ENCODE results near the gene NXPE3. TPM values are rescaled to one million over a fixed set of nuclear protein-coding genes. Genes with fewer than 3 reads are reported as not detected.
A peak's percentile ranks its signal among the peaks of the same experiment; 100 is the strongest.

The NXPE3 gene
- total and polyA plus RNA-seq, 2 of the 8 experiments (the other 6 are each of a cell fraction or from before 2014, with no cell fraction given) = 10.9 to 22.7 TPM

DNA sequence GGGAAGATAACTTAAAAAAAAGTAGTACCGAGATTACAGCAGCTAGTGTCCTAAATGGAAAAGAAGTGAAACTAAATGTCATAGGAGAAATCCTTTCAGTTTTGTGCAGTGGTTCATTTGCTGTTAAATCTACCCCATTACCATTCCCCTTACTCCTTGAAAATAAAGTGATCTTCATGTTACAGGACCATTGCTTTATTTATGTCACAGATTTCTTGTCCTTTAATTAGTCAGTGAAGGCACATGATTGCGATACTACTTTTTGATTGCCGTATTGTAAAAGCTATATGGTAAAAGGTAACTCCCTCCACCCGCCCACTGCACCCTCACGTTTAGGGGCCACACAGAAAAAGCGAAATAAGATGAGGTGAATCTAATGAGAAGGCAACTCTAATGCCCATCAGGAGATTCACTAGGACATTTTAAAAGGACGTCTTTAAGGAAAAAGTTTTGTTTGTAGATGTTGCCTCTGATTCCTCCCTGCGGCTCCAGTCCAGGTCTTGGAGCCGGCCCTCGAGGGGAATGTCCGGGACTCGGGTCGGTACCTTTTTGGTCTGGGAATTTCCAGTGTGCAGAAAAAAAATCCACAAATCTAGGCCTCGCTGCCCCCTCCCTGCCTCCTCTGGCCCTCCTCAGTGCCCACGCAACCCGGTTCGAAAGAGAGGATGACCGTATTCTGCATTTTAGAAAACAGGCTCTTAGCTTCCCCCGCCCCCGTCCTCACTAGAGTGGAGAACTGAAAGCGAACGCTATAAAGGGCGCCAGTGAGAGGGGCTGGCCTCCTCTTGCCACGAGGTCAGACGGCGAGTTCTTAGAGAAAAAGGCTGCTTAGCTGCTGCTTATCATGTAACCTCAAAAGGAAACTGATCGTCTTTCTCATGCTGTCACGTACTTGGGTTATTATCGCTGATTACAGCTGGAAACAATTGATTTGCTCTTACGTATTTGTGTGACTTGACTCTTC, 48.5 kb downstream of the NXPE3 start (continued):
- TF ChIP-seq CHD1 (IDR thresholded peaks at IDR 0.05; ENCODE audit: low read depth, low read length) (no peak), SIN3A (conservative IDR thresholded peaks at IDR 0.05 in 1 of 2, IDR thresholded peaks at IDR 0.05 in 1 of 2; ENCODE audit: low read depth in 1 of 2, low read length in 2 of 2) (no peak), KDM4A (IDR thresholded peaks at IDR 0.05; ENCODE audit: low read depth, low read length, severe bottlenecking) (no peak), POLR2AphosphoS5 (IDR thresholded peaks at IDR 0.05; ENCODE audit: low read depth, low read length) (peak; percentile 55; the same call in 1 of the 2 replicates), RNF2 (IDR thresholded peaks at IDR 0.05; ENCODE audit: borderline replicate concordance, low read depth, low read length, missing control alignments, poor library complexity, severe bottlenecking) (no peak), NRF1 (IDR thresholded peaks at IDR 0.05; ENCODE audit: low read depth, low read length) (no peak), SAP30 (IDR thresholded peaks at IDR 0.05; ENCODE audit: insufficient read depth, insufficient replicate concordance, low read length) (no peak)
- TF ChIP-seq, protein P1, sequence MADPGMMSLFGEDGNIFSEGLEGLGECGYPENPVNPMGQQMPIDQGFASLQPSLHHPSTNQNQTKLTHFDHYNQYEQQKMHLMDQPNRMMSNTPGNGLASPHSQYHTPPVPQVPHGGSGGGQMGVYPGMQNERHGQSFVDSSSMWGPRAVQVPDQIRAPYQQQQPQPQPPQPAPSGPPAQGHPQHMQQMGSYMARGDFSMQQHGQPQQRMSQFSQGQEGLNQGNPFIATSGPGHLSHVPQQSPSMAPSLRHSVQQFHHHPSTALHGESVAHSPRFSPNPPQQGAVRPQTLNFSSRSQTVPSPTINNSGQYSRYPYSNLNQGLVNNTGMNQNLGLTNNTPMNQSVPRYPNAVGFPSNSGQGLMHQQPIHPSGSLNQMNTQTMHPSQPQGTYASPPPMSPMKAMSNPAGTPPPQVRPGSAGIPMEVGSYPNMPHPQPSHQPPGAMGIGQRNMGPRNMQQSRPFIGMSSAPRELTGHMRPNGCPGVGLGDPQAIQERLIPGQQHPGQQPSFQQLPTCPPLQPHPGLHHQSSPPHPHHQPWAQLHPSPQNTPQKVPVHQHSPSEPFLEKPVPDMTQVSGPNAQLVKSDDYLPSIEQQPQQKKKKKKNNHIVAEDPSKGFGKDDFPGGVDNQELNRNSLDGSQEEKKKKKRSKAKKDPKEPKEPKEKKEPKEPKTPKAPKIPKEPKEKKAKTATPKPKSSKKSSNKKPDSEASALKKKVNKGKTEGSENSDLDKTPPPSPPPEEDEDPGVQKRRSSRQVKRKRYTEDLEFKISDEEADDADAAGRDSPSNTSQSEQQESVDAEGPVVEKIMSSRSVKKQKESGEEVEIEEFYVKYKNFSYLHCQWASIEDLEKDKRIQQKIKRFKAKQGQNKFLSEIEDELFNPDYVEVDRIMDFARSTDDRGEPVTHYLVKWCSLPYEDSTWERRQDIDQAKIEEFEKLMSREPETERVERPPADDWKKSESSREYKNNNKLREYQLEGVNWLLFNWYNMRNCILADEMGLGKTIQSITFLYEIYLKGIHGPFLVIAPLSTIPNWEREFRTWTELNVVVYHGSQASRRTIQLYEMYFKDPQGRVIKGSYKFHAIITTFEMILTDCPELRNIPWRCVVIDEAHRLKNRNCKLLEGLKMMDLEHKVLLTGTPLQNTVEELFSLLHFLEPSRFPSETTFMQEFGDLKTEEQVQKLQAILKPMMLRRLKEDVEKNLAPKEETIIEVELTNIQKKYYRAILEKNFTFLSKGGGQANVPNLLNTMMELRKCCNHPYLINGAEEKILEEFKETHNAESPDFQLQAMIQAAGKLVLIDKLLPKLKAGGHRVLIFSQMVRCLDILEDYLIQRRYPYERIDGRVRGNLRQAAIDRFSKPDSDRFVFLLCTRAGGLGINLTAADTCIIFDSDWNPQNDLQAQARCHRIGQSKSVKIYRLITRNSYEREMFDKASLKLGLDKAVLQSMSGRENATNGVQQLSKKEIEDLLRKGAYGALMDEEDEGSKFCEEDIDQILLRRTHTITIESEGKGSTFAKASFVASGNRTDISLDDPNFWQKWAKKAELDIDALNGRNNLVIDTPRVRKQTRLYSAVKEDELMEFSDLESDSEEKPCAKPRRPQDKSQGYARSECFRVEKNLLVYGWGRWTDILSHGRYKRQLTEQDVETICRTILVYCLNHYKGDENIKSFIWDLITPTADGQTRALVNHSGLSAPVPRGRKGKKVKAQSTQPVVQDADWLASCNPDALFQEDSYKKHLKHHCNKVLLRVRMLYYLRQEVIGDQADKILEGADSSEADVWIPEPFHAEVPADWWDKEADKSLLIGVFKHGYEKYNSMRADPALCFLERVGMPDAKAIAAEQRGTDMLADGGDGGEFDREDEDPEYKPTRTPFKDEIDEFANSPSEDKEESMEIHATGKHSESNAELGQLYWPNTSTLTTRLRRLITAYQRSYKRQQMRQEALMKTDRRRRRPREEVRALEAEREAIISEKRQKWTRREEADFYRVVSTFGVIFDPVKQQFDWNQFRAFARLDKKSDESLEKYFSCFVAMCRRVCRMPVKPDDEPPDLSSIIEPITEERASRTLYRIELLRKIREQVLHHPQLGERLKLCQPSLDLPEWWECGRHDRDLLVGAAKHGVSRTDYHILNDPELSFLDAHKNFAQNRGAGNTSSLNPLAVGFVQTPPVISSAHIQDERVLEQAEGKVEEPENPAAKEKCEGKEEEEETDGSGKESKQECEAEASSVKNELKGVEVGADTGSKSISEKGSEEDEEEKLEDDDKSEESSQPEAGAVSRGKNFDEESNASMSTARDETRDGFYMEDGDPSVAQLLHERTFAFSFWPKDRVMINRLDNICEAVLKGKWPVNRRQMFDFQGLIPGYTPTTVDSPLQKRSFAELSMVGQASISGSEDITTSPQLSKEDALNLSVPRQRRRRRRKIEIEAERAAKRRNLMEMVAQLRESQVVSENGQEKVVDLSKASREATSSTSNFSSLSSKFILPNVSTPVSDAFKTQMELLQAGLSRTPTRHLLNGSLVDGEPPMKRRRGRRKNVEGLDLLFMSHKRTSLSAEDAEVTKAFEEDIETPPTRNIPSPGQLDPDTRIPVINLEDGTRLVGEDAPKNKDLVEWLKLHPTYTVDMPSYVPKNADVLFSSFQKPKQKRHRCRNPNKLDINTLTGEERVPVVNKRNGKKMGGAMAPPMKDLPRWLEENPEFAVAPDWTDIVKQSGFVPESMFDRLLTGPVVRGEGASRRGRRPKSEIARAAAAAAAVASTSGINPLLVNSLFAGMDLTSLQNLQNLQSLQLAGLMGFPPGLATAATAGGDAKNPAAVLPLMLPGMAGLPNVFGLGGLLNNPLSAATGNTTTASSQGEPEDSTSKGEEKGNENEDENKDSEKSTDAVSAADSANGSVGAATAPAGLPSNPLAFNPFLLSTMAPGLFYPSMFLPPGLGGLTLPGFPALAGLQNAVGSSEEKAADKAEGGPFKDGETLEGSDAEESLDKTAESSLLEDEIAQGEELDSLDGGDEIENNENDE (IDR thresholded peaks at IDR 0.05; ENCODE audit: insufficient replicate concordance, low read length) = no peak
